Activated T-helper 1 cell treated with anti-CD3 and anti-CD28 coated beads, Interleukin-12 subunit alpha, Interleukin-12 subunit beta, Interleukin-2, Interleukin-4 antibody, amounts not matched to agents 30 ng/mL and 10 ng/mL and 1 ng/mL, durations not matched to agents 14 hours and 24 hours and 36 hours (primary cell): Measurements from ENCODE around the gene ATG101. TPM values are rescaled to one million over a fixed set of nuclear protein-coding genes. Genes with fewer than 3 reads are reported as not detected.
"Not testable (repeated sequence)": the region's sequence is repeated elsewhere in the genome, so short reads cannot be mapped to it uniquely, and the experiment has no call there.

Experiments used
- DNase-seq: peaks from one replicate; pipeline ENCODE4 v3.0.0; 2021; ENCODE audit warnings: low spot score
- H3K27ac Mint-ChIP-seq: one replicate; pipeline ENCODE4 v1.8.0; 2021; ENCODE audit warnings: mild to moderate bottlenecking, mixed read lengths
- H3K27me3 Mint-ChIP-seq: one replicate; pipeline ENCODE4 v1.8.0; 2022; ENCODE audit warnings: mild to moderate bottlenecking, moderate library complexity, mixed read lengths; ENCODE audit not compliant: insufficient read depth
- H3K36me3 Mint-ChIP-seq: one replicate; pipeline ENCODE4 v1.8.0; 2021; ENCODE audit warnings: low read depth, mixed read lengths
- H3K4me1 Mint-ChIP-seq: one replicate; pipeline ENCODE4 v1.8.0; 2021; ENCODE audit warnings: low read depth, mixed read lengths
- H3K4me3 Mint-ChIP-seq: one replicate; pipeline ENCODE4 v1.8.0; 2021; ENCODE audit warnings: mild to moderate bottlenecking, moderate library complexity, mixed read lengths
- H3K9me3 Mint-ChIP-seq: one replicate; pipeline ENCODE4 v1.8.0; 2021; ENCODE audit warnings: mixed read lengths
- intact Hi-C: fragments of 100-400 bp; cut with micrococcal nuclease; formaldehyde crosslinking; loops from one replicate; pipeline ENCODE4 v1.15.1; 2024
- total RNA-seq: library from RNA; stranded (reverse); gene quantifications from 2 replicates; pipeline ENCODE4 v1.2.3, GENCODE V29; 2022

Gene ATG101
- total RNA-seq, 1 donor from 2014 or later, result 56.2 TPM

DNA sequence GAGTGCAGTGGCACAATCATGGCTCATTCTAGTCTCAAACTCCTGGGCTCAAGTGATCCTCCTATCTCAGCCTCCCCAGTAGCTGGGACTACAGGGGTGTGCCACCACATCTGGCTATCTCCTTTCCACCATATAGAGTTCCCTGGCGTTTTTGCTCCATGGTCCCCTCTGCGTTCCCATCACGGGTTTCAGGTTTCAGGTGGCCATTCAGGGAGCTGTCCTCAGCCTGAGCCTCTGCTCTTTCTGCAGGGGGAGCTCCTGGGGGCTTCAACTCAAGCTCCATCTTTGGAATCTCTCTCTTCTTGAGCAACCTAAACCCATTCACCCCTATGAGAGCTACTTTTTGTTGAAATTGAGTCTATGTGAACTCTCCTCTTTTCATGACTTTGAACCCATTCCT lies 21.3 kb downstream of the ATG101 start:
- no peaks in the 10 kb centered on the region for H3K36me3 Mint-ChIP-seq
- H3K27me3 Mint-ChIP-seq, result peaks cover 44% of the 10 kb centered on the region
- no peaks in the 10 kb centered on the region for H3K9me3 Mint-ChIP-seq
- no peak overlapping the region for H3K4me3 Mint-ChIP-seq
- H3K27ac Mint-ChIP-seq, result no peak overlapping the region
- DNase-seq, result no peak
- intact Hi-C loops, result no loop called here
- H3K4me1 Mint-ChIP-seq, result no peaks in the 10 kb centered on the region

GRCh38 chr12:52091869-52092268 lies 22.1 kb downstream of the ATG101 start:
- H3K36me3 Mint-ChIP-seq, result no peaks in the 10 kb centered on the region
- no peaks in the 10 kb centered on the region for H3K9me3 Mint-ChIP-seq
- H3K27ac Mint-ChIP-seq, result no peak overlapping the region
- intact Hi-C loops, result no loop called here
- H3K4me3 Mint-ChIP-seq, result no peak overlapping the region
- no peak for DNase-seq
- H3K27me3 Mint-ChIP-seq, result peaks cover 38% of the 10 kb centered on the region
- no peaks in the 10 kb centered on the region for H3K4me1 Mint-ChIP-seq

DNA sequence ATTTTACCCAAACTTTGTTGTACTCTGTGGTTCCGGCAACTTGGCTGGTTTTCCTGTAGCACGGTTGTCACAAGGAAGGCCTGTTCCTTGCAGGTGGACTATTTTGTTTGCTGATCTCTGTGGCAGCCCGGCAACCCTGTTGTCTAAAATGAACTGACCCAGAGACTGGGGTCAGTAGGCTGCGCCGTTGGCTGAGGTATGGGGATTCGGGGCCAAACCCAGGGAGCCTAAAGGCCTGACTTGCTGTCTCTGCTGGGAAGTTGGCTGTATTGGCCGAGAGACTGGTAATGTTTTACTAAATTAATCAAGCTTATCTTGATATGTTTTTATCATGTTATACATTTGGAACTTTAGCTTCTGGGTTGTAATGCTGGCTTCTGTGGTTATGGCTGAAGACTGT lies 23.6 kb downstream of the ATG101 start:
- intact Hi-C loops, result no loop called here
- Mint-ChIP-seq H3K36me3 (no peaks in the 10 kb centered on the region), H3K9me3 (no peaks in the 10 kb centered on the region), H3K27ac (no peak overlapping the region), H3K27me3 (peaks cover 30% of the 10 kb centered on the region), H3K4me1 (no peaks in the 10 kb centered on the region), H3K4me3 (no peak overlapping the region)
- no peak for DNase-seq

- Mint-ChIP-seq H3K27me3 (peaks cover 12% of the 10 kb centered on the region), H3K27ac (no peak overlapping the region), H3K9me3 (no peaks in the 10 kb centered on the region), H3K36me3 (no peaks in the 10 kb centered on the region), H3K4me1 (no peaks in the 10 kb centered on the region), H3K4me3 (no peak overlapping the region)
- DNase-seq, result no peak
- intact Hi-C loops, result no loop called here
These were observed 26.7 kb downstream of the ATG101 start for GRCh38 chr12:52096332-52097044.

DNA sequence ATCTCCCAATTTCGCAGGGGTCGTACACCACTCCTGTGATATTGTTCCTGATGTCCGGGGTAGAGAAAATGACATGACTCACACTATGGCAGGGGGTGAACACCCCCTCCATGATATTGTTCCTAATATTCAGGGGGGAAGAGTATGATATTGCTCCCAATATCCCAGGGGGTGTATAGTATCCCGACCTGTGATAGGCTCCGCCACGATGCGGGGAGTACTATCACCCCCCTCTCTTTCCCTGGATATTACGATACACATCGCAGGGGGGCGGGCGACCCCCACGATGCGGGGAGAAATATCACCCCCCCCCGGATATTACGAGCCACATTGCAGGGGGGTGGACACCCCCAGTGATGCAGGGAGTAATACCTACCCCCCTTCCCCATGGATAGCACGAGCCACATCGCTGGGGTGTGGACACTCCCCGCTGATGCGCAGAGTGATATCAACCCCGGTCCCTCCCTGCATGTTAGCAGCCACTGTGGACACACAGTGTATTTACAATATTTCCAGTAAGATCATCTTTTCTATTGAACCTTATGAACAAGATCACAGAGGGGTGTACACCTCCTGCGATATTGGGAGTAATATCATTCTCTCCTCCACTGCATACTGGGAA lies 27.4 kb downstream of the ATG101 start:
- DNase-seq, result no peak
- H3K36me3 Mint-ChIP-seq, result no peaks in the 10 kb centered on the region
- H3K9me3 Mint-ChIP-seq, result no peaks in the 10 kb centered on the region
- H3K27ac Mint-ChIP-seq, result no peak overlapping the region
- H3K4me1 Mint-ChIP-seq, result no peaks in the 10 kb centered on the region
- H3K27me3 Mint-ChIP-seq, result peaks cover 10% of the 10 kb centered on the region
- intact Hi-C loops, result no loop called here
- H3K4me3 Mint-ChIP-seq, result no peak overlapping the region

DNA sequence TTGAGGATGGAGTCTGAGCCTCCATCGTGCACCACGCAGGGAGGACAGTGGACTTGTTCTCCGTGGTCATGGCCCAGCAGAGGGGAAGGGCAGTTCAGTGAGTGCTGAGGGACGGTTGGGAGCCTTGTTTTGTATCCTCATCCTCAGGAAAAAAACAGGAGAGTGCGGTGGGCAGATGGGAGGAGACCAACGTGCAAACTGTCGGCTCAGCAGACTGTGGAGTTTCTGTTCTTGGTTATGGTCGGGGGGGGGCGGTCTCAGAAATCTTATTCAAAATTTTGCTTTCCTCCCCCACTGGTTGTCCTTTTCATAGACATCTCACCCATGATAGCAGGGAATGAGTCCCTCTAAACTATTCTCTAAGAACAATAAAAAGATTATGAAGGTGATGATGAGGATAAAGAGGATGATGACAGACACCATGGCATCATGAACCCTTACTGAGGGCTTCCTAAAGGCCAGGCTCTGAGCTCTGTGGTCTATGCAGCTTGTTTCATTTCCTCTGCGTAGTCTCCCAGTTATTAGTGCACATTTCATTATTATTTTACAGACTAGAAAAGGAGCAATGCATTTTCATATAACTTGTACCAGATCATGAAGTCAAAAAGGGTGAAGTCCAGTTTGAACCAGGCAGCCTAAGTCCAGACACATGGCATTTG lies 34.8 kb downstream of the ATG101 start:
- H3K27ac Mint-ChIP-seq, result not testable (repeated sequence)

GRCh38 chr12:52116222-52117125 lies 46.7 kb downstream of the ATG101 start:
- H3K9me3 Mint-ChIP-seq, H3K27ac Mint-ChIP-seq, H3K4me3 Mint-ChIP-seq, H3K36me3 Mint-ChIP-seq, H3K27me3 Mint-ChIP-seq: not testable (repeated sequence)
- DNase-seq, result peak; percentile 59
- intact Hi-C loops, result loop anchor here (1.0 to 5.0 kb wide), 3 partner anchors 34 to 91 kb away; partner anchors contain the start of gene ATG101
- peaks cover 31% of the 10 kb centered on the region for H3K4me1 Mint-ChIP-seq

More for the DNA sequence above, 34.8 kb downstream of the ATG101 start:
- H3K9me3 Mint-ChIP-seq, H3K36me3 Mint-ChIP-seq, DNase-seq, H3K4me3 Mint-ChIP-seq, H3K4me1 Mint-ChIP-seq, intact Hi-C loops: not testable (repeated sequence)
- peaks cover 45% of the 10 kb centered on the region for H3K27me3 Mint-ChIP-seq

GRCh38 chr12:52117806-52118475 lies 48.2 kb downstream of the ATG101 start:
- H3K4me1 Mint-ChIP-seq, result peaks cover 40% of the 10 kb centered on the region
- not testable (repeated sequence) for DNase-seq, H3K4me3 Mint-ChIP-seq, H3K9me3 Mint-ChIP-seq, H3K36me3 Mint-ChIP-seq
- intact Hi-C loops, result loop anchor here (5.0 kb wide), 1 partner anchor 36 kb away; no protein-coding TSS in a partner anchor
- peak overlapping the region; percentile 23 for H3K27ac Mint-ChIP-seq
- peaks cover 17% of the 10 kb centered on the region for H3K27me3 Mint-ChIP-seq

GRCh38 chr12:52119398-52120254 lies 49.8 kb downstream of the ATG101 start:
- H3K36me3 Mint-ChIP-seq, result no peaks in the 10 kb centered on the region
- peaks cover 17% of the 10 kb centered on the region for H3K27me3 Mint-ChIP-seq
- no peak overlapping the region for H3K4me3 Mint-ChIP-seq
- no peak overlapping the region for H3K27ac Mint-ChIP-seq
- peaks cover 40% of the 10 kb centered on the region for H3K4me1 Mint-ChIP-seq
- DNase-seq, result no peak
- intact Hi-C loops, result loop anchor here (5.0 kb wide), 1 partner anchor 37 kb away; no protein-coding TSS in a partner anchor
- H3K9me3 Mint-ChIP-seq, result no peaks in the 10 kb centered on the region

DNA sequence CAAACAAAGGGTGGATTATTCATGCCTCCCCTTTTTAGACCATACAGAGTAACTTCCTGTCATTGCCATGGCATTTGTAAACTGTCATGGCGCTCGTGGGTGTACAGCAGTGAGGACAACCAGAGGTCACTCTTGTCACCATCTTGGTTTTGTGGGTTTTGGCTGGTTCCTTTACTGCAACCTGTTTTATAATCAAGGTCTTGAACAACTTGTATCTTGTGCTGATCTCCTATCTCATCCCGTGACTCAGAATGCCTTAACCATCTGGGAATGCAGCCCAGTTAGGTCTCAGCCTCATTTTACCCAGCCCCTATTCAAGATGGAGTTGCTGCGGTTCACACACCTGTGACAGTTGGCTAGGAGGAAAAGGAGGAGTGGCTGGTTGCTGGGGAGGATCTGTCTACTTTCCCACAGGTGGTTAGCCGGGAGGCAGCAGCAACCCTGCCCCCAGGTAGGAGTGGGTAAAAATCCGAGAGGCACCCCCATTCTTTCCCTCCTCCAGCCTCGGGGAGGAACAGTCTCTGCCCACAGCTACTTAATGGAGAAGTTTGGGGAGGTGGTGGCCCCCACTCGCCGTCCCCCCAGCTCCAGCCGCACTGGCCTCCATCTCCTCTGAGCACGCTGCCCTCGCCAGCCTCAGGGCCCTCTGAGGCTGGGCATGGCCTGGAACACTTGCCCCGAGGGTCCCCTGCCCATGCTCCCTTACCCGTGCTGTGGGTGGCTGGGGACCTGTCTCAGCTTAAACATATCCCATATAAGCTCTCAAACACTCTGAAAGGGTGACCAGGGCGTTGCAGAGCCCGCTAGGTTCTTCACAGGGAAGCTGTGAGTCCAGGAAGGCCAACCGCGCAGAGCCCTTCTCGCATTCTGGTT lies 51.4 kb downstream of the ATG101 start:
- no peak for DNase-seq
- H3K4me3 Mint-ChIP-seq, result no peak overlapping the region
- H3K27ac Mint-ChIP-seq, result no peak overlapping the region
- peaks cover 17% of the 10 kb centered on the region for H3K27me3 Mint-ChIP-seq
- H3K4me1 Mint-ChIP-seq, result peaks cover 37% of the 10 kb centered on the region
- intact Hi-C loops, result loop anchor here (1.0 kb wide), 2 partner anchors 96 to 128 kb away; no protein-coding TSS in a partner anchor
- no peaks in the 10 kb centered on the region for H3K36me3 Mint-ChIP-seq
- no peaks in the 10 kb centered on the region for H3K9me3 Mint-ChIP-seq
